ENCODE results near the gene CFAP100.

The CFAP100 gene

DNA sequence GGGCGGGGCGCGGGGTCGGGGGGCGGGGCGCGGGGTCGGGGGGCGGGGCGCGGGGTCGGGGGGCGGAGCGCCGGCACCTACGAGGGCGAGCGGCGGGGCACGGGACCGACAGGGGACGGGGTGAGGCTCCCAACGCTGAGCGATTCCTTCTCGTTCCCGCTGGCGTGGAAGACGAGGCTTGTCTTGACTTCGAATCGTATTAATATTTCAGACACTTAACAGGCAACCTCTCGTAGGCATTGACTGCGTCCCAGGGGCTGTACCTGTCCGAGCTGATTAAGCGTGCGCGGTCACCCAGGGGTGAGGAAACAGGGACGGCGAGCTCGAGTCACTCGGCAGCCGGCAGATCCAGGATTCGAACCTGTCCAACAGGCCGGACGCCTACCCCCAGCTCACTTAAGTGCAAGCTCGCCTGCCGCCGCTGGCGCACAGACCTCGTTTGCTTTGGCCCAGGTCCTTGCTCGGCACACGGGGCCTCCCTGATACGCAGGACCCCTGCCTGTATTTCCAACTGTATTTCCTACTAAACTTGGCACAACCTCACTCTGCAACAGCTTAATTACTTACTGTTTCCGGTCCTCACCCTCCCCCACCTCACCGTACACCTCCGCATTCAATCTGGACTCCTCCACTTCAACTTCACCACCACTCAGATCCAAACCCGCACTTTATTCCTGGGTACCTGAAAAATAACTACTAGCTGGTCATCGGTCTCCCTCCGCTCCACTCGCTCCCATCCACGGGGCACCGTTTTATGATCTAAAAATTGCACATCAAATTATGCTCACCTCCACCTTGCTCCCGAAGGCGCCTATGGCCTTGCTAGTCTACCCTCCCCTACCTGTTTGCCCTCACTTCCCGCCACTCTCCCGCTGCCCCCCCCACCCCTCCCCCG is 81.7 kb downstream of the CFAP100 start:
- TF ChIP-seq, protein P1, sequence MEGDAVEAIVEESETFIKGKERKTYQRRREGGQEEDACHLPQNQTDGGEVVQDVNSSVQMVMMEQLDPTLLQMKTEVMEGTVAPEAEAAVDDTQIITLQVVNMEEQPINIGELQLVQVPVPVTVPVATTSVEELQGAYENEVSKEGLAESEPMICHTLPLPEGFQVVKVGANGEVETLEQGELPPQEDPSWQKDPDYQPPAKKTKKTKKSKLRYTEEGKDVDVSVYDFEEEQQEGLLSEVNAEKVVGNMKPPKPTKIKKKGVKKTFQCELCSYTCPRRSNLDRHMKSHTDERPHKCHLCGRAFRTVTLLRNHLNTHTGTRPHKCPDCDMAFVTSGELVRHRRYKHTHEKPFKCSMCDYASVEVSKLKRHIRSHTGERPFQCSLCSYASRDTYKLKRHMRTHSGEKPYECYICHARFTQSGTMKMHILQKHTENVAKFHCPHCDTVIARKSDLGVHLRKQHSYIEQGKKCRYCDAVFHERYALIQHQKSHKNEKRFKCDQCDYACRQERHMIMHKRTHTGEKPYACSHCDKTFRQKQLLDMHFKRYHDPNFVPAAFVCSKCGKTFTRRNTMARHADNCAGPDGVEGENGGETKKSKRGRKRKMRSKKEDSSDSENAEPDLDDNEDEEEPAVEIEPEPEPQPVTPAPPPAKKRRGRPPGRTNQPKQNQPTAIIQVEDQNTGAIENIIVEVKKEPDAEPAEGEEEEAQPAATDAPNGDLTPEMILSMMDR (IDR thresholded peaks at IDR 0.05; ENCODE audit: control insufficient read depth, insufficient read depth, low read depth, low read length, missing control alignments) = no peak
- no peak for DNase-seq (ENCODE audit: low read depth)
- H3K4me3 ChIP-seq (ENCODE audit: control insufficient read depth, low read depth, low read length) = peak overlapping the region; percentile 68

DNA sequence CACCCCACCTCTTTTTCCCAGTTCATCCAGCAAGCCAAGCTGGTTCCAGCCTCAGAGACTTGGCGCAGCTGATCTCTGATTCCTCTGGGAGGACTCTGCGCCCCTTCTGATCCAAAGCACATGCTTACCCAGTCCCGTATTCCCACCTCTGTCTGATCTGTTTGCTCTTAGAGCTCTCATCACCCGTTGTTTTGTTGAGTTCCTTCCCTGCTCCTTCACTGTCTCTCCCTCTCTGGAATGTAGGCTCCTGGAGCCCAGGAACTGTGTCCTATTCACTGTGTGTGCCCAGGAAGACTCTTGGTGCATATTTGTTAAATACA is 82.3 kb downstream of the CFAP100 start:
- TF ChIP-seq, protein P1 (IDR thresholded peaks at IDR 0.05; ENCODE audit: control insufficient read depth, insufficient read depth, low read depth, low read length, missing control alignments) = no peak
- H3K4me3 ChIP-seq (ENCODE audit: control insufficient read depth, low read depth, low read length) = no peak overlapping the region
- DNase-seq (ENCODE audit: low read depth) = no peak

DNA sequence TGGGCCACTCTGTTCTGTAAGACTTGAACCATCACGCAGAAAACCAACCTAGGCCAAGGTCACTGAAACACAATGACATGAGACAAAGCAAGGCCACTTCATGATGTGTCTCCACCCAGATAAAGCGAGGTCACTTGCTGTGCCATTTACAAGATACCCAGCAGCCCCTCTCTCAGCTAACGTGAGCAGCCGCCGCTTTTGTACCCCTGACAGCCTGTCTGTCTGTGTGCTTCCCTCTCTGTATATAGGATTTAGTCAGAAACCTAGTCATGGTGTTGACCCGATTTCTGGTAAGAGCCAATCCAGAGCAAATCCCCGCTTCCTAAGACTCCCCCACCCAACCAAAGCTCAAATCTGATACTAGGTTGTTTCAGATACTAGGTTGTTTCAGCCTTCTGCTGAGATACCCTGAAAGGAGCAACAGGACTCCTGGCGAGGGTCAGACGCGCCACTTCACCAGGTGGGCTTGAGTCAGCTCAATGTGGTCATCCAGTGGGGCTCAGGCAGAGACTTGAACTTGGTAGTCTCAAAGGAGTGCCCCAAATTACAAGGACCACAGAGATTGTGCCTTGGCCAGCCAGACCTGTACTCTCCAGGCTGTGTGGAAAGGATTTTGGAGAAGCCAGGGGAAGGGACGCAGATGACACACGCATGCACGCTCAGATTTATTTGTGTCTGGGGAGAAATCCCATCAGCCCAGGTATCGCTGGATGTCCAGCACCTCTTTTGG is 84.0 kb downstream of the CFAP100 start:
- no peak for DNase-seq (ENCODE audit: low read depth)
- TF ChIP-seq, protein P1 (IDR thresholded peaks at IDR 0.05; ENCODE audit: control insufficient read depth, insufficient read depth, low read depth, low read length, missing control alignments) = no peak

DNA sequence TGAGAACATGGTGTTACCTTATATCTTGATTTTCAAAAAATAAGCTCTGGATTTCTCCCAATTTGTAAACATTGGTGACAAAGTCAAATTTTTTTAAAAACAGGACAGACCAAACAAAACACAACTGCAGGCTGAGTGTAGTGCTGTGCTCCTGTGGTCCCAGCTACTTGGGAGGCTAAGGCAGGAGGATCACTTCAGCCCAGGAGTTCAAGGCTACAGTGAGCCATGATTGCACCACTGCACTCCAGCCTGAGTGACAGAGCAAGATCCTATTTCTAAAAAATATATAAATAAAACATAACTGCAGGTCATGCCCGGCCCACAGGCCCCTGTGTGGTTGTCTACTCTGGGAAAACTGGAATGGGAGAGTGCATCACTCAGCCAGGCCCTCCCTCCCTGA is 84.9 kb downstream of the CFAP100 start:
- no peak for DNase-seq (ENCODE audit: low read depth)
- no peak overlapping the region for H3K4me3 ChIP-seq (ENCODE audit: control insufficient read depth, low read depth, low read length)
- TF ChIP-seq, protein P1 (IDR thresholded peaks at IDR 0.05; ENCODE audit: control insufficient read depth, insufficient read depth, low read depth, low read length, missing control alignments) = no peak

More for the DNA sequence above, 84.0 kb downstream of the CFAP100 start:
- H3K4me3 ChIP-seq (ENCODE audit: control insufficient read depth, low read depth, low read length) = no peak overlapping the region

DNA sequence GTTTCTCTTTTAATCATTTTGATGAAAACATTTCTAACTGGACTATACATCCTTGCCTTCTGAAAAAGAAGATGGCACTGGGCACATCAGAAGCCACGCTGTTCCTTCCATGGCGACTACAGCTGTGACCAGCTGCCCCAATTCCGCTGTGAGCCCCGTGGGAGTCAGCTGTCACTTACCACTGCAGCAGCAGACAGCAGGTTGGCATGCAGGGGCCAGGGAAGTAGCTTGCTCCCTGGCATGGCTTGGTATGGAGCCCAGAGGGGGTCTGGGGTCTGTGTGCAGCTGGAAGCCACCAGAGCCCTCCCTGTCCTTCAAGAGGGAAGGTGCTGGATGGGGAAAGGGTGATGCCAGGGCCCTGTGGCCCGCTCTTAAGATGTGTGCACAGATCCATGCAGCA is 85.5 kb downstream of the CFAP100 start:
- H3K4me3 ChIP-seq (ENCODE audit: control insufficient read depth, low read depth, low read length) = no peak overlapping the region
- DNase-seq (ENCODE audit: low read depth) = no peak
- TF ChIP-seq, protein P1 (IDR thresholded peaks at IDR 0.05; ENCODE audit: control insufficient read depth, insufficient read depth, low read depth, low read length, missing control alignments) = no peak

DNA sequence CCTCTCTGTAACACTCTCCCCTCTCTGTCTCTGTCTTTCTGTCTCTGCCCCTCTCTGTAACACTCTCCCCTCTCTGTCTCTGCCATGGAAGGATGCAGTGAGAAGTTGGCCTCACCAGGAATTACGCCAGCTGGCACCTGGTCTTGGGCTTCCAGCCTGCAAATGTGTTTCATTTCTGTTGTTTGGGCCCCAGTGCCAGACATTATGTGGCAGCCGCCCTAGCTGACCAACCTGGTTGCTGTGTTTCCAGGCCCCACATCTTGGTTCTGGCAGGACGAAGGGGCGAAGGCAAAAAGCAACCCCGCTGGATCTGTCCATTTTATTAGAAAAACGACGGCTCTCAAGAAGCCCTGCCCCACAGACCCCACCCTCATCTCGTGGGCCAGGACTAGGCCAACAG is 86.2 kb downstream of the CFAP100 start:
- DNase-seq (ENCODE audit: low read depth) = no peak

More for the DNA sequence above, 86.2 kb downstream of the CFAP100 start:
- TF ChIP-seq, protein P1 (IDR thresholded peaks at IDR 0.05; ENCODE audit: control insufficient read depth, insufficient read depth, low read depth, low read length, missing control alignments) = no peak
- H3K4me3 ChIP-seq (ENCODE audit: control insufficient read depth, low read depth, low read length) = no peak overlapping the region

All from AG09309 (cell line).